Gastrocnemius medialis (tissue), 4 donors: Measurements from ENCODE around the gene GPATCH2L. TPM values are rescaled to one million over a fixed set of nuclear protein-coding genes. Genes with fewer than 3 reads are reported as not detected.

Experiments
- ATAC-seq, 2 donors: fragments of 150-250 bp; one replicate each; pipeline ENCODE4 v1.9.1; 2016
- DNase-seq, 2 donors: peaks; one replicate each; pipeline ENCODE4 v3.0.0-alpha.2; 2019
- H3K27ac ChIP-seq, 4 donors: fragments of 200-600 bp; sonication (generic); 1 replicate in 1 of 4; 2 replicates in 3 of 4; pipeline ENCODE4 v1.5.1; 2016 to 2018; ENCODE audit warnings: mild to moderate bottlenecking in 2 of 4, moderate library complexity in 1 of 4
- H3K27me3 ChIP-seq, 3 donors: fragments of 200-600 bp; sonication (generic) in 2 of 3; 1 replicate in 1 of 3; 2 replicates in 2 of 3; pipeline versions ENCODE4 v1.5.1 to v1.6.0; 2016 to 2019; ENCODE audit warnings: mild to moderate bottlenecking in 1 of 3, moderate library complexity in 1 of 3
- H3K36me3 ChIP-seq, 2 donors: fragments of 200-600 bp; sonication (generic) in 1 of 2; one replicate each; pipeline ENCODE4 v1.5.1; 2017 to 2018
- H3K4me1 ChIP-seq, 2 donors: fragments of 200-600 bp; sonication (generic) in 1 of 2; one replicate each; pipeline ENCODE4 v1.5.1; 2016 to 2017; ENCODE audit warnings: mild to moderate bottlenecking in 2 of 2
- H3K4me3 ChIP-seq, 4 donors: fragments of 200-600 bp; sonication (generic) in 3 of 4; 1 replicate in 1 of 4; 2 replicates in 3 of 4; pipeline ENCODE4 v1.5.1; 2016 to 2019; ENCODE audit warnings: mild to moderate bottlenecking in 2 of 4
- H3K9me3 ChIP-seq, 3 donors: fragments of 200-600 bp; sonication (generic) in 2 of 3; 1 replicate in 1 of 3; 2 replicates in 2 of 3; pipeline ENCODE4 v1.5.1; 2016 to 2019
- CTCF ChIP-seq, 5 experiments: fragments of 450-650 bp in 3 of 5; fragments of 200-600 bp in 2 of 5; sonication (generic) in 2 of 5; IDR thresholded peaks in 4 of 5; conservative IDR thresholded peaks in 1 of 5; 1 replicate in 4 of 5; 2 replicates in 1 of 5; pipeline ENCODE4 v1.5.1; 2016 to 2019; ENCODE audit warnings: antibody characterized with exemption in 5 of 5, mild to moderate bottlenecking in 3 of 5, moderate library complexity in 3 of 5
- POLR2A ChIP-seq, 2 donors: fragments of 450-650 bp; IDR thresholded peaks; one replicate each; pipeline ENCODE4 v1.6.1; 2017; ENCODE audit warnings: antibody characterized with exemption in 2 of 2, mild to moderate bottlenecking in 2 of 2, moderate library complexity in 2 of 2
- in situ Hi-C, 4 donors: fragments of 200-750 bp; cut with MboI; loops; one replicate each; pipeline versions ENCODE4 v1.15.0 to v1.8.0; 2017; ENCODE audit warnings: low sequenced_read_pairs in 4 of 4
- intact Hi-C: fragments of 100-400 bp; cut with DNase I; formaldehyde crosslinking; loops from one replicate; pipeline ENCODE4 v1.15.1; 2023; ENCODE audit warnings: low total_unique reads
- total RNA-seq, 4 donors: library from RNA; depleted of rRNA; stranded (reverse); fragments of >200 nt; gene quantifications; one replicate each; pipeline versions ENCODE4 v1.1.0 to v1.2.3, GENCODE V29; 2016

The GPATCH2L gene
- total RNA-seq, 4 donors from 2014 or later, result 24.6 to 63.5 (median 41.9) TPM

DNA sequence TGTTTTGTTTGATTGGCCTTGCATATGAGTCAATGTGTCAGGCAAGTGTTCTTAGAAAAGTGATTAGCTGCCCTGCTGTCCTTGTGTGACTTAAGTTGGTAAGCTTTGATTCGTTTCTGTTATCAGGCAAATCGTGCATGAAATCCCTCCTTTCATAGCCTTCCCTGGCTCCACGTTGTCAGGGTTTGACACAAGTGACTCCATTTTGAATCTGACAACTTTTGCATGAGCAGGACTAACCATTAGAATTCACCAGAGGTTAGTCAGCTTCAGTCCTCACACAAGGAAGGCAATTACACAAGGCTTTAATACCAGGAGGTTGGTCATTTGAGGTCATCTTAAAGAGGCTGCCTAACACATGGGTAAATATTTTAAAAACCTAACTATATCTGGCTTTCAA, 68.2 kb downstream of the GPATCH2L start:
- ATAC-seq (no peak), DNase-seq (no peak)
- no peak overlapping the region for H3K27ac ChIP-seq
- TF ChIP-seq POLR2A (IDR thresholded peaks at IDR 0.05), result no peak
- TF ChIP-seq CTCF (IDR thresholded peaks at IDR 0.05 in 4 of 5, conservative IDR thresholded peaks at IDR 0.05 in 1 of 5), result no peak
- H3K4me1 ChIP-seq, result no peaks in the 10 kb centered on the region
- no peak overlapping the region for H3K4me3 ChIP-seq
- no peaks in the 10 kb centered on the region for H3K9me3 ChIP-seq
- no peaks in the 10 kb centered on the region for H3K27me3 ChIP-seq
- in situ Hi-C loops, result no loop called here
- no peaks in the 10 kb centered on the region for H3K36me3 ChIP-seq
- intact Hi-C loops, result no loop called here

- intact Hi-C loops (no loop called here), in situ Hi-C loops (no loop called here)
- H3K27ac ChIP-seq, result no peak overlapping the region
- TF ChIP-seq CTCF (IDR thresholded peaks at IDR 0.05 in 4 of 5, conservative IDR thresholded peaks at IDR 0.05 in 1 of 5), result no peak
- no peak for TF ChIP-seq POLR2A (IDR thresholded peaks at IDR 0.05)
- H3K4me1 ChIP-seq, result no peaks in the 10 kb centered on the region
- no peaks in the 10 kb centered on the region for H3K27me3 ChIP-seq
- no peaks in the 10 kb centered on the region for H3K36me3 ChIP-seq
- H3K9me3 ChIP-seq, result no peaks in the 10 kb centered on the region
- ATAC-seq, result no peak
- H3K4me3 ChIP-seq, result no peak overlapping the region
- no peak for DNase-seq
Observed at GRCh38 chr14:76227450-76228050, 75.8 kb downstream of the GPATCH2L start.

DNA sequence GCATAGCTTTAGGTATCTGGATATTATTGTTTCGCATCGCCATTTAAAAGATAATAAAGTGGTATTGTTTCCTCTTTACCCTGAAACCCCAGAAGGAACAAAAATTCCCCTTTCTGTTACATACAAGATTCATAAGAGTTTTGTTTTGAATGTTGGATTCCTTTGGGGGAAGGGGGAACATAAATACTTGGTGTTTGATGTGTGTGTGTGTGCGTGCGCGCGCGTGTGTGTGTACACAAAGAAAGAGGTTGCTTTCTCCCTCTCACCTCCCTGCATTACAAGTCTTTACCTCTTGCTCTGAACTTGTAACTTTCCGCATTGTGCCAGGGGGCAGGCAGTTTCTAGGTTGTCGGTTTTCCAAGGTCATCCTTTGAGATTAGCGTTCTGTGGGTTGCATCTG, 76.4 kb downstream of the GPATCH2L start:
- no peaks in the 10 kb centered on the region for H3K9me3 ChIP-seq
- no peak overlapping the region for H3K27ac ChIP-seq
- in situ Hi-C loops (no loop called here), intact Hi-C loops (no loop called here)
- no peak for DNase-seq
- no peaks in the 10 kb centered on the region for H3K36me3 ChIP-seq
- no peaks in the 10 kb centered on the region for H3K4me1 ChIP-seq
- TF ChIP-seq POLR2A (IDR thresholded peaks at IDR 0.05) (no peak), CTCF (IDR thresholded peaks at IDR 0.05 in 4 of 5, conservative IDR thresholded peaks at IDR 0.05 in 1 of 5) (no peak)
- H3K27me3 ChIP-seq, result no peaks in the 10 kb centered on the region
- no peak for ATAC-seq
- no peak overlapping the region for H3K4me3 ChIP-seq

DNA sequence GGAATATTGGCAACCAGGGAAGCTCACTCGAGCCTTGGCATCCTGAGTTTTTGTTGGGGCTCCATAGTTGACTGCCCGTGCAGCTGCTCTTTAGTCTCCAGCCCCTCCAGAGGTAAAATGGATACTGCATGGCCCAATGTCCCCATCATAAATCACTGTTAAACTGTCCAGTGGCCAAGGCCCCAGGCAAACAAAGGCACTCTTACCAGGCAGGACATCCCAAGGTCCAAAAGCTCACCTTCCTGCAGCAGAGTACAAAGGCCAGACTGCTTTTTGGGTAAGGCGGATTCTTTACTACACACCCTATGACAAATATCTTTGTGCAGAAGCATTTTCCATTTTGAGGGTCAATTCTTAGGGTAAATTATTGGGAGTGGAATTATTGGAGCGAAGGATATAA, 81.1 kb downstream of the GPATCH2L start:
- no peak for TF ChIP-seq CTCF (IDR thresholded peaks at IDR 0.05 in 4 of 5, conservative IDR thresholded peaks at IDR 0.05 in 1 of 5)
- TF ChIP-seq POLR2A (IDR thresholded peaks at IDR 0.05), result no peak
- Histone ChIP-seq H3K4me1 (no peaks in the 10 kb centered on the region), H3K36me3 (no peaks in the 10 kb centered on the region), H3K27me3 (no peaks in the 10 kb centered on the region), H3K4me3 (no peak overlapping the region), H3K9me3 (no peaks in the 10 kb centered on the region), H3K27ac (no peak overlapping the region)
- in situ Hi-C loops, result no loop called here
- intact Hi-C loops, result no loop called here
- DNase-seq (no peak), ATAC-seq (no peak)

- TF ChIP-seq CTCF (IDR thresholded peaks at IDR 0.05 in 4 of 5, conservative IDR thresholded peaks at IDR 0.05 in 1 of 5), result no peak
- no peak for TF ChIP-seq POLR2A (IDR thresholded peaks at IDR 0.05)
- no peak overlapping the region for H3K4me3 ChIP-seq
- H3K9me3 ChIP-seq, result no peaks in the 10 kb centered on the region
- H3K4me1 ChIP-seq, result no peaks in the 10 kb centered on the region
- no peak overlapping the region for H3K27ac ChIP-seq
- H3K36me3 ChIP-seq, result no peaks in the 10 kb centered on the region
- DNase-seq (no peak), ATAC-seq (no peak)
- intact Hi-C loops, result no loop called here
- no peaks in the 10 kb centered on the region for H3K27me3 ChIP-seq
- in situ Hi-C loops, result no loop called here
Observed at GRCh38 chr14:76235628-76236027, 83.9 kb downstream of the GPATCH2L start.
